ENCODE measurements around the gene ZNF770. TPM values are rescaled to one million over a fixed set of nuclear protein-coding genes. Genes with fewer than 3 reads are reported as not detected.

ZNF770 gene
- total and polyA plus RNA-seq, 9 of the 15 experiments (the other 6 are each of a cell fraction or from before 2014, with no cell fraction given) = 3.4 to 50.8 (median 40.3) TPM

DNA sequence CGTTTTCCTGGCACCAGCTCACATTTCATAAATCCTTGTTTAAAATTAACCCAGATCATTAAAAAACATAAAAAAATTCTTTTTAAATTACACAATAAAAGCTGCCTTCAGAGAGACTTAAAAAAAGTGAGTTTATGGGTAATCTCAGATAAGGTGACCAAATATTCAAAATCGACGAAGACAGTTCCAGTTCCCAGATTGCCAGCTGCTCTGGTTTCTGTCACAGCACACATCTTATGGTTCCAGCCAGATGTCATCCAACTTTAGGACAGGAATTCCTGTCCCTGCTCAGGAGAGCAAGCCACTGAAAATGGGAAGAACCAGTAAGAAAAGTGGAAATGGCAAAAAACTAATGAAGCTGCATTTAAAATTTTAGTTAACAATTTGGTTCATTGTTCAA lies 15.8 kb upstream of the ZNF770 start:
- WGBS (ENCODE audit: insufficient coverage, low coverage, missing lambda C conversion rate) = 57% methylated on average over 3 of the region's 3 CpGs
- TF ChIP-seq ZNF639 (CRISPR knock-in tag; conservative IDR thresholded peaks at IDR 0.05 in 1 of 2, IDR thresholded peaks at IDR 0.05 in 1 of 2) (no peak), FOSL1 (tag; conservative IDR thresholded peaks at IDR 0.05) (no peak), ZSCAN29 (IDR thresholded peaks at IDR 0.05) (no peak), CBX5 (IDR thresholded peaks at IDR 0.05; ENCODE audit: borderline replicate concordance, low read depth) (no peak), POLR2G (IDR thresholded peaks at IDR 0.05; ENCODE audit: low read depth, low read length) (no peak), NR2F6 (CRISPR knock-in tag; IDR thresholded peaks at IDR 0.05) (no peak), PPARD (CRISPR knock-in tag; IDR thresholded peaks at IDR 0.05) (no peak), XRCC4 (IDR thresholded peaks at IDR 0.05; ENCODE audit: extremely low read depth, insufficient read depth, insufficient read length) (no peak), KLF10 (CRISPR knock-in tag; IDR thresholded peaks at IDR 0.05) (no peak), HSF4 (CRISPR knock-in tag; IDR thresholded peaks at IDR 0.05; ENCODE audit: borderline replicate concordance) (no peak)
- TF ChIP-seq, protein P1, sequence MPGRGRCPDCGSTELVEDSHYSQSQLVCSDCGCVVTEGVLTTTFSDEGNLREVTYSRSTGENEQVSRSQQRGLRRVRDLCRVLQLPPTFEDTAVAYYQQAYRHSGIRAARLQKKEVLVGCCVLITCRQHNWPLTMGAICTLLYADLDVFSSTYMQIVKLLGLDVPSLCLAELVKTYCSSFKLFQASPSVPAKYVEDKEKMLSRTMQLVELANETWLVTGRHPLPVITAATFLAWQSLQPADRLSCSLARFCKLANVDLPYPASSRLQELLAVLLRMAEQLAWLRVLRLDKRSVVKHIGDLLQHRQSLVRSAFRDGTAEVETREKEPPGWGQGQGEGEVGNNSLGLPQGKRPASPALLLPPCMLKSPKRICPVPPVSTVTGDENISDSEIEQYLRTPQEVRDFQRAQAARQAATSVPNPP (IDR thresholded peaks at IDR 0.05; ENCODE audit: borderline replicate concordance, insufficient read depth, insufficient read length) = no peak
- Histone ChIP-seq H3K4me1 (replicated peaks in 1 of 2; ENCODE audit: control insufficient read depth in 2 of 2, insufficient read depth in 2 of 2, low read length in 2 of 2) (peaks cover 0 to 10% of the 10 kb centered on the region in 2 experiments; a peak in 3 of 5 replicates), H2AFZ (ENCODE audit: low read depth, low read length) (no peak overlapping the region), H3K27me3 (ENCODE audit: control insufficient read depth in 2 of 2, insufficient read depth in 2 of 2, low read length in 2 of 2) (no peaks in the 10 kb centered on the region), H3K4me3 (no peak overlapping the region), H4K20me1 (replicated peaks; ENCODE audit: control insufficient read depth, insufficient read depth, low read length) (no peaks in the 10 kb centered on the region), H3K9me3 (replicated peaks; ENCODE audit: control insufficient read depth, insufficient read depth, low read depth, low read length) (no peaks in the 10 kb centered on the region), H3K27ac (ENCODE audit: extremely low read depth, low read depth, low read length) (no peak overlapping the region), H3K9me1 (ENCODE audit: control insufficient read depth, insufficient read depth, low read length) (no peaks in the 10 kb centered on the region), H3K9ac (ENCODE audit: insufficient read depth in 1 of 2, low read depth in 2 of 2, low read length in 2 of 2) (no peak overlapping the region), H3K4me2 (ENCODE audit: insufficient read depth, low read length) (no peak overlapping the region), H3K36me3 (ENCODE audit: control insufficient read depth, insufficient read depth, low read length) (no peaks in the 10 kb centered on the region), H3K79me2 (ENCODE audit: control insufficient read depth, insufficient read depth, low read length) (no peaks in the 10 kb centered on the region)
- FAIRE-seq (no peak), ATAC-seq (no peak), DNase-seq (ENCODE audit: extremely low read depth in 1 of 4, low spot score in 3 of 4) (no peak)
- intact Hi-C loops (cut with micrococcal nuclease) = no loop called here
- ChIA-PET CTCF (ENCODE audit: low intra/inter-chr PET ratio) (no interaction called here), POLR2A (interaction anchor here (1.3 kb wide), 1 partner anchor 15 kb away, joined by 3 read pairs; the partner anchor contains the start of gene ZNF770)
- BruUV-seq (replicated peaks) = no TSS peak
- in situ Hi-C loops (cut with MboI) = no loop called here

Data from K562 (cell line).